Measurements from ENCODE around the gene LAMA1.

DNA sequence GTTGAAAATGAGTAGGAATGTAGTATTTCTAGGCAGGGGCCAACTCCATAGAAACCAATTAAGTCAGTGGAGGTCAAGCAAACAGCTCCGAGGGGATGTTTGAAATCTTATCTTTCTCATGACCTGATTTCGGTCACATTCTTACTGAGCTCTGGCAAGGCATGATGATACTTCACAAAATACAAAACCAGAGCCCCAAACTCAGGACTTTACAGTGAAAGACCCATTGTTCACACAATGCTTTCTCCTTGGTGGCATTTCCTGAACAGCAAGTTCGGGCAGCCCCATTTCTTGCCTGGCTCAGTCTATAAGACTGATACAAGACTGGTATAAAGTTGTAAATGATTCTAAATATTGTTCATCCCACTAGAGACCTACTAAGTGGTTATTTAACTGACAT is 53.3 kb downstream of the LAMA1 start:
- TF ChIP-seq, protein P1, sequence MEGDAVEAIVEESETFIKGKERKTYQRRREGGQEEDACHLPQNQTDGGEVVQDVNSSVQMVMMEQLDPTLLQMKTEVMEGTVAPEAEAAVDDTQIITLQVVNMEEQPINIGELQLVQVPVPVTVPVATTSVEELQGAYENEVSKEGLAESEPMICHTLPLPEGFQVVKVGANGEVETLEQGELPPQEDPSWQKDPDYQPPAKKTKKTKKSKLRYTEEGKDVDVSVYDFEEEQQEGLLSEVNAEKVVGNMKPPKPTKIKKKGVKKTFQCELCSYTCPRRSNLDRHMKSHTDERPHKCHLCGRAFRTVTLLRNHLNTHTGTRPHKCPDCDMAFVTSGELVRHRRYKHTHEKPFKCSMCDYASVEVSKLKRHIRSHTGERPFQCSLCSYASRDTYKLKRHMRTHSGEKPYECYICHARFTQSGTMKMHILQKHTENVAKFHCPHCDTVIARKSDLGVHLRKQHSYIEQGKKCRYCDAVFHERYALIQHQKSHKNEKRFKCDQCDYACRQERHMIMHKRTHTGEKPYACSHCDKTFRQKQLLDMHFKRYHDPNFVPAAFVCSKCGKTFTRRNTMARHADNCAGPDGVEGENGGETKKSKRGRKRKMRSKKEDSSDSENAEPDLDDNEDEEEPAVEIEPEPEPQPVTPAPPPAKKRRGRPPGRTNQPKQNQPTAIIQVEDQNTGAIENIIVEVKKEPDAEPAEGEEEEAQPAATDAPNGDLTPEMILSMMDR (conservative IDR thresholded peaks at IDR 0.05; ENCODE audit: low read depth, low read length), result no peak
- no peak for TF ChIP-seq EZH2 (IDR thresholded peaks at IDR 0.05; ENCODE audit: borderline replicate concordance, low read depth, low read length, poor library complexity, severe bottlenecking)
